Ovary (tissue), 9 donors: ENCODE data around the gene HADHB. TPM values are rescaled to one million over a fixed set of nuclear protein-coding genes. Genes with fewer than 3 reads are reported as not detected.
A peak's percentile ranks its signal among the peaks of the same experiment; 100 is the strongest.
"Not testable (repeated sequence)": the region's sequence is repeated elsewhere in the genome, so short reads cannot be mapped to it uniquely, and the experiment has no call there.

Experiments
- DNase-seq, 5 donors: peaks; one replicate each; pipeline ENCODE4 v3.0.0-alpha.2; 2019 to 2020
- H3K27ac ChIP-seq, 2 donors: fragments of 200-600 bp; one replicate each; pipeline versions ENCODE4 v1.5.1 to v1.8.0; 2019 to 2022
- H3K27me3 ChIP-seq: fragments of 200-600 bp; one replicate; pipeline ENCODE4 v1.8.0; 2022
- H3K36me3 ChIP-seq: fragments of 200-600 bp; sonication (generic); one replicate; pipeline ENCODE4 v1.5.1; 2019
- H3K4me1 ChIP-seq: one replicate; pipeline ENCODE4 v1.8.1; 2013; ENCODE audit warnings: mild to moderate bottlenecking, moderate library complexity; ENCODE audit not compliant: insufficient read depth
- H3K4me3 ChIP-seq: fragments of 200-600 bp; sonication (generic); one replicate; pipeline ENCODE4 v1.5.1; 2017
- H3K9me3 ChIP-seq, 2 donors: fragments of 200-600 bp in 1 of 2; sonication (generic) in 1 of 2; one replicate each; pipeline versions ENCODE4 v1.5.1 to v1.8.1; 2013 to 2019; ENCODE audit warnings: mild to moderate bottlenecking in 1 of 2, moderate library complexity in 1 of 2
- EP300 ChIP-seq: sonication (generic); formaldehyde crosslinking; IDR thresholded peaks from one replicate; pipeline ENCODE4 v1.6.1; 2017; ENCODE audit warnings: antibody characterized with exemption
- POLR2A ChIP-seq: fragments of 450-650 bp; IDR thresholded peaks from one replicate; pipeline ENCODE4 v1.6.1; 2017; ENCODE audit warnings: antibody characterized with exemption, mild to moderate bottlenecking, moderate library complexity
- whole genome bisulfite sequencing, 3 donors: extraction: QIAGEN DNeasy Blood & Tissue Kit in 1 of 3; methylation state at CpG; one replicate each; pipeline versions ENCODE4 v1.1.5 to v1.1.7; 2013 to 2017; 5-methylcytosine and 5-hydroxymethylcytosine counted together
- intact Hi-C, 4 donors: fragments of 100-400 bp; cut with DNase I; formaldehyde crosslinking; loops; one replicate each; pipeline versions ENCODE4 v1.11.0 to v1.15.1; 2022 to 2023
- polyA plus RNA-seq, 2 donors: library from polyadenylated mRNA; stranded (reverse); fragments of 200-250 nt in 1 of 2; fragments of 350-450 nt in 1 of 2; fragmentation: Illumina TruSeq in 1 of 2; extraction: RNeasy Lipid Tissue Mini Kit (QIAGEN cat#74804) in 1 of 2; gene quantifications; one replicate each; pipeline ENCODE4 v1.2.3, GENCODE V29; 2013 to 2014
- total RNA-seq, 7 donors: library from RNA; depleted of rRNA in 2 of 7; stranded (reverse); fragments of >200 nt in 2 of 7; fragmentation: NEBNext Ultra II Directional in 3 of 7; extraction: Animal tissue kit (Norgen Biotek cat#: 25700) in 3 of 7; gene quantifications; one replicate each; pipeline versions ENCODE4 v1.1.0 to v1.2.4, GENCODE V29; 2016 to 2023
- TF ChIP-seq, protein P1 (sequence below), 3 donors: fragments of 450-650 bp in 2 of 3; fragments of 200-600 bp in 1 of 3; IDR thresholded peaks; one replicate each; pipeline versions ENCODE4 v1.5.1 to v1.8.0; 2016 to 2022; ENCODE audit warnings: antibody characterized with exemption in 3 of 3, mild to moderate bottlenecking in 1 of 3
- donor health status: DM: no; HTN: no; CAD: no; lungs with moderate emphysema.
- donor health status: DM: no; HTN: no; CAD: no.
- donor health status: Bipolar disorder and iron deficiency.
- donor health status: DM: yes; HTN: yes; CAD: no.
- donor health status: DM: no; HTN: no; CAD: no.
- donor health status: DM: yes; HTN: yes; CAD: no.

Gene HADHB
- total and polyA plus RNA-seq, 9 donors, result 81.1 to 224 (median 104) TPM

DNA sequence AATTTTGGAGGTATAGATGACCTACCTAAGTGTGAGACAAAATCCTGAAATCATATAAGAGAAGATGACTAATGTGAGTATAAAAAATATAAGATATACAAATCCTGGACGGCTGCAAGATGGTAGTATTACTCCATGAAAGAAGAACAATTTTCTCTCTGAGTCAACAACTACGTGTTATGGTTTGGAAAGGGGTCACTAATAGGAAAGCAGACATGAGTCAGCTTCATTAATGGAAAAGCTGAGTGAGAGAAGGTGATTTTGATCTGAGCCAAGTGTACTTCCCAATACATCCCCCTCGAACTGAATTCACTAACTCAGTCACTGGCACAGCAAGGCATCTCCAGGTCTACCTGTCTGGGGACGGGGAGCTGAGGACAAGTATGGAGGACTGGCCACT, 81.1 kb downstream of the HADHB start:
- no peak for DNase-seq
- no peaks in the 10 kb centered on the region for H3K9me3 ChIP-seq
- H3K27ac ChIP-seq, result no peak overlapping the region
- WGBS, 3 donors, result 61 to 64% (median 64%) methylated on average over 4 of the region's 4 CpGs
- H3K4me3 ChIP-seq, result no peak overlapping the region
- TF ChIP-seq, protein P1, sequence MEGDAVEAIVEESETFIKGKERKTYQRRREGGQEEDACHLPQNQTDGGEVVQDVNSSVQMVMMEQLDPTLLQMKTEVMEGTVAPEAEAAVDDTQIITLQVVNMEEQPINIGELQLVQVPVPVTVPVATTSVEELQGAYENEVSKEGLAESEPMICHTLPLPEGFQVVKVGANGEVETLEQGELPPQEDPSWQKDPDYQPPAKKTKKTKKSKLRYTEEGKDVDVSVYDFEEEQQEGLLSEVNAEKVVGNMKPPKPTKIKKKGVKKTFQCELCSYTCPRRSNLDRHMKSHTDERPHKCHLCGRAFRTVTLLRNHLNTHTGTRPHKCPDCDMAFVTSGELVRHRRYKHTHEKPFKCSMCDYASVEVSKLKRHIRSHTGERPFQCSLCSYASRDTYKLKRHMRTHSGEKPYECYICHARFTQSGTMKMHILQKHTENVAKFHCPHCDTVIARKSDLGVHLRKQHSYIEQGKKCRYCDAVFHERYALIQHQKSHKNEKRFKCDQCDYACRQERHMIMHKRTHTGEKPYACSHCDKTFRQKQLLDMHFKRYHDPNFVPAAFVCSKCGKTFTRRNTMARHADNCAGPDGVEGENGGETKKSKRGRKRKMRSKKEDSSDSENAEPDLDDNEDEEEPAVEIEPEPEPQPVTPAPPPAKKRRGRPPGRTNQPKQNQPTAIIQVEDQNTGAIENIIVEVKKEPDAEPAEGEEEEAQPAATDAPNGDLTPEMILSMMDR (IDR thresholded peaks at IDR 0.05), result no peak
- no peak for TF ChIP-seq POLR2A
- no peaks in the 10 kb centered on the region for H3K36me3 ChIP-seq
- H3K27me3 ChIP-seq, result no peaks in the 10 kb centered on the region
- intact Hi-C loops, result loop anchor here in 1 of 4 donors (5.0 kb wide), 1 partner anchor 84 kb away; the partner anchor contains the start of genes HADHA and HADHB
- no peaks in the 10 kb centered on the region for H3K4me1 ChIP-seq

DNA sequence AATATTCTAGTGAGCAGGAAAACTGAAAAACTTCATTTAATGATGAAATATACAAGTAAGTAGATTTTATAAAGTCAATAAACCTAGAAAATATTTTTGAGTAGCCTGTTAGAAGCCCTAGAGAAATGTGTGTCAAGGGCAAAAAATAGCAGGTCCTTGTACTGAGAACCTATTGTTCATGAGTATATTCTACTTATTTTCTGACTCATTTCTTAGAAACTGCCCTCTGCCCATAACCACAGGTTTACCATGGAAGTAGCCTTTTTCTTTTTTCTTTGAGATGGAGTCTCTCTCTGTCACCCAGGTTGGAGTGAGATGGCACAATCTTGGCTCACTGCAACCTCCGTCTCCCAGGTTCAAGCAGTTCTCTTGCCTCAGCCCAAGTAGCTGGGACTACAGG, 81.8 kb downstream of the HADHB start:
- WGBS, 3 donors, result 93 to 100% (median 98%) methylated on average over 1 of the region's 1 CpG

DNA sequence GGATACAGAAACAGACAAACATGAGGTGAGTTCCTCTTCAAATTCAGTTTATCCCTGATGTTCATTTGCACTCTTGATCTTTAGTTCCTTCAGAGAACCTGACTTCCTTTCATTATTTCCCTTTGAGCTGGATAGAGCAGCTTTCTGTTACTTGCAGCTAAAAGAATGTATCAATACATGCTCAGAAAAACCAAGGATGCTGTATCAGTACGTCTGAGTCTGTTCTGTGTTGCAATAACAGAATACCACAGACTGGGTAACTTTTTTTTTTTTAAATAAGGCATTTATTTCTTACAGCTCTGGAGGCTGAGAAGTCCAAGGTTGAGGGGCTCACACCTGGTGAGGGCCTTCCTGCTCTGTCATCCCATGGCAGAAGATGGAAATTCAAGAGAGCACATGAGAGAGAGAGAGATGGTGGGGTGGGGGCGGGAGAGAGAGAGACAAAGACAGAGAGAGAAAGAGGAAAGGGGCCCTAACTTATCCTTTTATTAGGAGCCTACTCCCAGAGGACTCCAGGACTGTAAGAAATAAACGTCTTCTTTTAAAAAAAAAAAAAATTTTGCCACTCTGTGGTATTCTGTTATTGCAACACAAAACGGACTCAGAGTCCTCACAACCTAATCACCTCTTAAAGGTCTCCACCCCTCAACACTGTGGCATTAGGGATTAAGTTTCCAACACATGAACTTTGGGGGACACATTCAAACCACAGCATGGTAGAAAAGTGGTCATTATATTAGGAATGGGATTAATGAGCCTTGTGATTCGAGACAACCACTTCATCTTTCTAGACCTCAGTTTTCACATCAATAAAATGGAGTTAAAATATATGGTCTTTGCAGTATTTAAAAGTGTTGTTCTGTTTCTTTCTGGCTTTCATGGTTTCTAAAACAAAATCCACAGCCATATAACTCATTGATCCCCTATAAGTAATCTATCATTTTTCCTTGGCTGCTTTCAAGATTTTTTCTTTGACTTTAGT, 82.8 kb downstream of the HADHB start:
- no peak for DNase-seq
- no peaks in the 10 kb centered on the region for H3K9me3 ChIP-seq
- TF ChIP-seq EP300, result no peak
- no peak for TF ChIP-seq POLR2A
- TF ChIP-seq, protein P1 (IDR thresholded peaks at IDR 0.05), result no peak
- no peak overlapping the region for H3K4me3 ChIP-seq
- no peak overlapping the region for H3K27ac ChIP-seq
- intact Hi-C loops, result loop anchor here in 1 of 4 donors (5.0 kb wide), 1 partner anchor 85 kb away; the partner anchor contains the start of genes HADHA and HADHB
- 46 to 58% (median 52%) methylated on average over 5 of the region's 5 CpGs for WGBS, 3 donors
- H3K27me3 ChIP-seq, result no peaks in the 10 kb centered on the region
- no peaks in the 10 kb centered on the region for H3K36me3 ChIP-seq
- no peaks in the 10 kb centered on the region for H3K4me1 ChIP-seq

More for the DNA sequence above, 81.8 kb downstream of the HADHB start:
- Histone ChIP-seq H3K4me3 (no peak overlapping the region), H3K27me3 (no peaks in the 10 kb centered on the region), H3K9me3 (no peaks in the 10 kb centered on the region), H3K4me1 (no peaks in the 10 kb centered on the region), H3K27ac (no peak overlapping the region), H3K36me3 (no peaks in the 10 kb centered on the region)
- intact Hi-C loops, result loop anchor here in 1 of 4 donors (5.0 kb wide), 1 partner anchor 84 kb away; the partner anchor contains the start of genes HADHA and HADHB
- TF ChIP-seq POLR2A, result no peak
- TF ChIP-seq, protein P1 (IDR thresholded peaks at IDR 0.05), result no peak
- no peak for DNase-seq

DNA sequence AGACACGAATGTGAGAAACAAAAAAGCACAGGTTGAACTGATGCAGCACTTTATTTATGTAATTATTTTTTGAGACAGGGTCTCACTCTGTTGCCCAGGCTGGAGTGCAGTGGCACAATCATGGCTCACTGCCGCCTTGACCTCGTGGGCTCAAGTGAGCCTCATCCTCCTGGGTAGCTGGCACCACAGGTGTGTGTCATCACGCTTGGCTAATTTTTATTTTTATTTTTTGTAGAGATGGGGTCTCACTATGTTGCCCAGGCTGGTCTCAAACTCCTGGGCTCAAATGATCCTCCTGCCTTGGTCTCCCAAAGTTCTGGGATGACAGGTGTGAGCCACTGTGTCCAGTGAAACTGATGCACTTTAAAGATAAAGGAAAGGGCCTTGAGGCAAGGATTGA, 84.3 kb downstream of the HADHB start:
- not testable (repeated sequence) for H3K27me3 ChIP-seq, H3K4me1 ChIP-seq, DNase-seq, H3K27ac ChIP-seq, H3K9me3 ChIP-seq, H3K4me3 ChIP-seq, H3K36me3 ChIP-seq
- 91 to 95% (median 93%) methylated on average over 4 of the region's 4 CpGs for WGBS, 3 donors
- intact Hi-C loops, result loop anchor here in 1 of 4 donors (5.0 kb wide), 1 partner anchor 87 kb away; the partner anchor contains the start of genes HADHA and HADHB

DNA sequence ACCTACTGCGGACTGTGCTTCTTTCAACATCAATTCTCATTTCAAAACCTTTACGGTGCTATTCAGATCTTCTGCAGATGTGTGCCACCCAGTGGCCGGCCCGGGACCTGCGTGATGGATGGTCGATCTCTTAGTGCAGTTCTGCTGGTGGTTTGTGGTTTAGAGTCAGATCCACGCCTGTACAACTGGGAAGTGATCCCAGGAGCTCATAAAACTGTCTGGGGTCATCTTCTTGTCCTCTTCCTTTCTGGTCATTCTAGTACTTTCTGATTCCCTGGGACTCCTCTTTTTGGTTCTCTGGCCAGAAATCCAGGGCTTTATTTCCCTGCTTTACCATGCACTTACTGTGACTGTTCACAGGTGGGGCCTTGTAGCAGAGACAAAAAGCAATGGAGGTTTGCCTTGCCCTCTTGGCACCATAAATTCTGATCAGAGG, 85.4 kb downstream of the HADHB start:
- DNase-seq, result peak; percentile 79 to 92 (median 87)
- TF ChIP-seq EP300 (no peak), POLR2A (no peak)
- TF ChIP-seq, protein P1 (IDR thresholded peaks at IDR 0.05), result peak; percentile 63 to 82 (median 63)
- no peak overlapping the region for H3K27ac ChIP-seq
- H3K4me1 ChIP-seq, result no peaks in the 10 kb centered on the region
- intact Hi-C loops, result no loop called here
- H3K9me3 ChIP-seq, result no peaks in the 10 kb centered on the region
- H3K36me3 ChIP-seq, result no peaks in the 10 kb centered on the region
- WGBS, 3 donors, result 1 to 3% (median 2%) methylated on average over 7 of the region's 7 CpGs
- H3K4me3 ChIP-seq, result no peak overlapping the region
- no peaks in the 10 kb centered on the region for H3K27me3 ChIP-seq
